Measurements from ENCODE around the gene WLS. TPM values are rescaled to one million over a fixed set of nuclear protein-coding genes. Genes with fewer than 3 reads are reported as not detected.

Gene WLS
- total RNA-seq, 1 donor from 2014 or later: 187 TPM

DNA sequence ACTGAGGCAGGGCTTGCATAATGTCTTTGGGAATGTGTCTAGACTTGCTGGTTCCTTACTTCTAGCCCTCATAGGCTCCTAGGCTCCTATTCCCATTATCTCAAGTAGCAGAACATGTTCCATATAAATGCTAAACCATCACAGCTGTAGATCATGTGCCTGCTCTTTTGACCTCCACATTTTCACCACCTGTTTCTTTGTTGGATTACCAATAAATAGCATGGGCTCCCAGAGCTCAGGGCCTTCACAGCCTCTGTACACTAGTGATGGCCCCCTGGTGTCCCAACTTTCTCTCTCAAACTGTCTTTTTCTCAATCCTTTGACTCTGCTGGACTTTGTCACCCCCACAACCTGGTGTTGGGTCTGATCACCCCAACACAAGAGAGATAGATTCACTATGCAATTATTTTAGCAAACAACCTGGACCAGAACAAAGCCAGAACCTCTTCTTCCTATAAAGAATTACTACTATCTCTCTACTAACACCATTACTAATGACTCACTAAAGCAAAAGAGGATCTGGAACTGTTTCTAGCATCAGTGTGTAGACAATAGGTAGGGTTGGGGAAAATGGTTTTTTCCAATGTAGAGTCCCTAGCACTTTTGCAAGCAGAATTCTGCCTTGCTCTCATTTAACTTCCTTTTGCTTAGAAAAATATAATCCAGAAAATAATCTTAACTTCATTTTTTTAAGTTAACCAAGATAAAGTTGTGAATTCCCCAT is 51.7 kb downstream of the WLS start:
- no peaks in the 10 kb centered on the region for H3K9me3 ChIP-seq (ENCODE audit: insufficient read depth, low read depth, low read length)
- no peak overlapping the region for H3K9ac ChIP-seq (ENCODE audit: low read length)
- no peak for FAIRE-seq
- H3K27ac ChIP-seq (ENCODE audit: low read depth, low read length): no peak overlapping the region
- peaks cover 17% of the 10 kb centered on the region for H3K79me2 ChIP-seq (ENCODE audit: insufficient read depth, low read length)
- no peak overlapping the region for H2AFZ ChIP-seq (ENCODE audit: low read depth, low read length)
- no peaks in the 10 kb centered on the region for H3K27me3 Mint-ChIP-seq (ENCODE audit: low read depth, unreplicated experiment)
- peaks cover 43% of the 10 kb centered on the region for H3K4me1 ChIP-seq (ENCODE audit: insufficient read depth, low read length)
- peaks cover 2% of the 10 kb centered on the region for H3K9me3 Mint-ChIP-seq (ENCODE audit: unreplicated experiment)
- no peak for DNase-seq (ENCODE audit: low read depth)
- no peak for TF ChIP-seq EZH2 (IDR thresholded peaks at IDR 0.05; ENCODE audit: insufficient read depth, low read length)
- TF ChIP-seq, protein P1, sequence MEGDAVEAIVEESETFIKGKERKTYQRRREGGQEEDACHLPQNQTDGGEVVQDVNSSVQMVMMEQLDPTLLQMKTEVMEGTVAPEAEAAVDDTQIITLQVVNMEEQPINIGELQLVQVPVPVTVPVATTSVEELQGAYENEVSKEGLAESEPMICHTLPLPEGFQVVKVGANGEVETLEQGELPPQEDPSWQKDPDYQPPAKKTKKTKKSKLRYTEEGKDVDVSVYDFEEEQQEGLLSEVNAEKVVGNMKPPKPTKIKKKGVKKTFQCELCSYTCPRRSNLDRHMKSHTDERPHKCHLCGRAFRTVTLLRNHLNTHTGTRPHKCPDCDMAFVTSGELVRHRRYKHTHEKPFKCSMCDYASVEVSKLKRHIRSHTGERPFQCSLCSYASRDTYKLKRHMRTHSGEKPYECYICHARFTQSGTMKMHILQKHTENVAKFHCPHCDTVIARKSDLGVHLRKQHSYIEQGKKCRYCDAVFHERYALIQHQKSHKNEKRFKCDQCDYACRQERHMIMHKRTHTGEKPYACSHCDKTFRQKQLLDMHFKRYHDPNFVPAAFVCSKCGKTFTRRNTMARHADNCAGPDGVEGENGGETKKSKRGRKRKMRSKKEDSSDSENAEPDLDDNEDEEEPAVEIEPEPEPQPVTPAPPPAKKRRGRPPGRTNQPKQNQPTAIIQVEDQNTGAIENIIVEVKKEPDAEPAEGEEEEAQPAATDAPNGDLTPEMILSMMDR (IDR thresholded peaks at IDR 0.05; ENCODE audit: insufficient read depth, low read depth, low read length): no peak
- no peak overlapping the region for H3K4me3 ChIP-seq (ENCODE audit: insufficient read depth, low read depth, low read length)
- peaks cover 36% of the 10 kb centered on the region for H3K4me1 Mint-ChIP-seq (ENCODE audit: low read depth, unreplicated experiment)
- H3K27ac Mint-ChIP-seq (ENCODE audit: unreplicated experiment): no peak overlapping the region
- no peak overlapping the region for H3K4me2 ChIP-seq (ENCODE audit: low read length)
- H3K27me3 ChIP-seq (ENCODE audit: insufficient read depth, low read length): no peaks in the 10 kb centered on the region
- H3K36me3 Mint-ChIP-seq (ENCODE audit: low read depth, unreplicated experiment): peaks cover 19% of the 10 kb centered on the region
- H4K20me1 ChIP-seq (ENCODE audit: insufficient read depth, low read length): peaks cover 6% of the 10 kb centered on the region
- H3K36me3 ChIP-seq (ENCODE audit: insufficient read depth, low read length): peaks cover 3% of the 10 kb centered on the region
- no peak overlapping the region for H3K4me3 Mint-ChIP-seq (ENCODE audit: unreplicated experiment)

DNA sequence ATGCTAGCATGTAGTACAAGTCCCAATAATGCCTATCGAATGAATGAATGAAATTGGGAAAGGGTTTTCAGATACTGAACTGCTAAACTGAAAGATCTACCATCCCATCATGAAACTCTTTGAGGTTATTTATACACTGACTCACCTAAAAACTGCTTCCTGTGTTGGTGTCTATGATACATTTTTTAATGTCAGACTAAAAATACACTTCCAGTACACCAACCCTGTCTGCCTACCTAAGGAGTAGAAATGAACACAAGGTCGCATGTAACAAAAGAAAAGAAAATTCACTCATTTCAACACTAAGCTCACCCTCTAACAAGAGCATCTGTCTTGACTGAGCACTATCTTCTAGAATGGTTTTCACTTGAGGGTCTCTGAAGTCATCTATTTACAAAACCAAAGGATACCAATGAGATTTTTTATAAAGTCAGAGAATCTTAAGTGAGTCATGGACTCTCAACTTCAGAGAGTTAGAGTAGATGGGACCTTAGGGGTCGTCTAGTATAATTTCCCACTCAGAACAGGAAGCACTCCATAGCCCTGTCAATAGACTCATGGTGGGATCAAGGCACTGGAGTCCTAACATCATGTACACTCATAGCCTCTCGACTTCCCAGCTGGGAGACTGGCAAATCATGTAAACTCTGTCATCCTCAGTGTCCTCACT is 53.4 kb downstream of the WLS start:
- H2AFZ ChIP-seq (ENCODE audit: low read depth, low read length): no peak overlapping the region
- peak overlapping the region; percentile 41 for H3K4me2 ChIP-seq (ENCODE audit: low read length)
- no peak for TF ChIP-seq EZH2 (IDR thresholded peaks at IDR 0.05; ENCODE audit: insufficient read depth, low read length)
- TF ChIP-seq, protein P1 (IDR thresholded peaks at IDR 0.05; ENCODE audit: insufficient read depth, low read depth, low read length): no peak
- H3K9me3 ChIP-seq (ENCODE audit: insufficient read depth, low read depth, low read length): no peaks in the 10 kb centered on the region
- no peaks in the 10 kb centered on the region for H3K27me3 ChIP-seq (ENCODE audit: insufficient read depth, low read length)
- H3K79me2 ChIP-seq (ENCODE audit: insufficient read depth, low read length): peaks cover 13% of the 10 kb centered on the region
- Mint-ChIP-seq H3K27ac (ENCODE audit: unreplicated experiment) (peak overlapping the region; percentile 15), H3K36me3 (ENCODE audit: low read depth, unreplicated experiment) (peaks cover 9% of the 10 kb centered on the region), H3K4me3 (ENCODE audit: unreplicated experiment) (peak overlapping the region; percentile 35), H3K27me3 (ENCODE audit: low read depth, unreplicated experiment) (no peaks in the 10 kb centered on the region), H3K4me1 (ENCODE audit: low read depth, unreplicated experiment) (peaks cover 49% of the 10 kb centered on the region), H3K9me3 (ENCODE audit: unreplicated experiment) (peaks cover 2% of the 10 kb centered on the region)
- peak overlapping the region; percentile 80 for H3K27ac ChIP-seq (ENCODE audit: low read depth, low read length)
- H3K9ac ChIP-seq (ENCODE audit: low read length): peak overlapping the region; percentile 57
- H3K4me3 ChIP-seq (ENCODE audit: insufficient read depth, low read depth, low read length): no peak overlapping the region
- no peaks in the 10 kb centered on the region for H4K20me1 ChIP-seq (ENCODE audit: insufficient read depth, low read length)
- peaks cover 58% of the 10 kb centered on the region for H3K4me1 ChIP-seq (ENCODE audit: insufficient read depth, low read length)
- DNase-seq (ENCODE audit: low read depth) (peak; percentile 71), FAIRE-seq (peak; percentile 81)
- H3K36me3 ChIP-seq (ENCODE audit: insufficient read depth, low read length): no peaks in the 10 kb centered on the region
